GM18861 (cell line): Measurements from ENCODE around the gene RRM2.

Experiments
- ATAC-seq: cut with Tn5 transposase; IDR thresholded peaks from one replicate; pipeline ENCODE4 v1.9.1; 2021; ENCODE audit not compliant: unreplicated experiment

Gene RRM2

DNA sequence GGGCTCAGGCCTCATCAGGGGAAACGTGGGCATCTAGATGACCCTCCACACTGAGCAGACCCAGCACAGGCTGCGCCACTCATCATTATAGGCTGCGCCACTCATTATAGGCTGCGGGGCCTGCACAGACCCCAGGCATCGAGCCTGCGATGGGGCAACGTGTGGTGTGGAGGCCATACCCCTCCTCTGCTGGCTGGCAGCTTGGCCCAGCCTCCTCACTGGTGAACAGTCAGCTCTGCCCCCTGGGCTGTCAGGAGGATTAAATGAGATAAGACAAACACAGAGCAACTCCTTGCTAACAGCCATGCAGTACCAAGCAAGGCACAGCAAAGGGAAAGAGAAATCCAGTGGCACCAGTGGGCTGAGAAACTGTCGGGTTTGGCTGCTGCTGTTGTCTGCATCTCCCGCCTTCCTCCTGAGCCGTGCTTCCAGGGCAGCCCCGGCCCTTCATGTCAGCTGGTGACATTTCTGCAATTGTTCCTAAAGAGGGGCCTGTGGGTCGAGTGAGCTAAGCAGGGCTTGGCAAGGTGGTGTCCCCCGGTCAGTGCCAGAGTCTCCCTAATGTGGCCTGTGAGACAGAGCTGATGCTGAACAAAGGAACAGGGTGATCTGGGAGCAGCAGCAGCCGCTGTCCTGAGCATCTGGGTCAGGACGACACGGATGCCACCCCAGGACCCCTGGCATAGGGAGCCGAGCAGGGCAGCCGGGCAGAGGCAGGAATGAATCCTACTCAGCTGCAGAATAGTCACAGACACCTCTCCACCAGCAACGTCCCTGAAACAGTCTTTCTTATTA, 48.7 kb downstream of the RRM2 start:
- no peak for ATAC-seq

DNA sequence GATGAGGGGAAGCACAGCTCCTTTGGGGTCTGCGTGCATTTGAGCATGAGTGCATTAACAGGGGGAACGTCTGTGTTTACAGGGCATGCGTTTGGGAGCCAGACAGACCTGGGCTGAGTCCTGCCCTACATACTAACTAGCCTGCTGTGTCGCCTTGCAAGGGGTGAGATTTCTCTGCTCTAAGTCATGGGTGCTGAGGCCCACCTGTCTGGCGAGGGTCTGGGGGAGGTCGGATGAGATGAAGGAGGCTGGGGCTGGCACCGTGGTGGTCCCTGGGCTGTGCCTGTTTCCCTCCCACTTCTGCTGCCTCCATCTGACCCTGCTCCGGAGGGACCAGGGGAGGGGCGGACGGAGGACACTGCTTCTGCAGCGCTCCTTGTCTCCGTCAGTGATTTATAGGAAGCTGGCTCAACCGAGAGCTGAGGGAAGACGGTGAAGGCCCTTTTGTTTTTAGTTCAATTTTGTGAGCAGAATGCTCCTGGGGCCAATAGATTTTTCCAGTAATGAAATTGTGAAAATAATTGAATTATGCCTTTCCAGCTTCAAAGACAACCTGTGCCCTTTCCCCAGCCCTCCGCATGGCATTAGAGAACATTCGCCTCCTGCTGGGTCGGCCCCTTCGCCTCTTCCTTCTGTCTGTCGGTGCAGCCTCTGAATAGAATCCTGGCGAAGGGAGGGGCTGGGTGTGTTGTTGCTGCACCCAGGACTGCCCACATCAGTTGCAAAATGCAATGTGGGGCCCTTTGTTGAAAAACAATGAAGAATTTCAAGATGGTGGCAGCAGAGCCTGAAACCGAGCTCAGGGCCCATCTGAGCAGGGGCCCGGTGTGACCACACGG, 49.7 kb downstream of the RRM2 start:
- ATAC-seq = no peak

DNA sequence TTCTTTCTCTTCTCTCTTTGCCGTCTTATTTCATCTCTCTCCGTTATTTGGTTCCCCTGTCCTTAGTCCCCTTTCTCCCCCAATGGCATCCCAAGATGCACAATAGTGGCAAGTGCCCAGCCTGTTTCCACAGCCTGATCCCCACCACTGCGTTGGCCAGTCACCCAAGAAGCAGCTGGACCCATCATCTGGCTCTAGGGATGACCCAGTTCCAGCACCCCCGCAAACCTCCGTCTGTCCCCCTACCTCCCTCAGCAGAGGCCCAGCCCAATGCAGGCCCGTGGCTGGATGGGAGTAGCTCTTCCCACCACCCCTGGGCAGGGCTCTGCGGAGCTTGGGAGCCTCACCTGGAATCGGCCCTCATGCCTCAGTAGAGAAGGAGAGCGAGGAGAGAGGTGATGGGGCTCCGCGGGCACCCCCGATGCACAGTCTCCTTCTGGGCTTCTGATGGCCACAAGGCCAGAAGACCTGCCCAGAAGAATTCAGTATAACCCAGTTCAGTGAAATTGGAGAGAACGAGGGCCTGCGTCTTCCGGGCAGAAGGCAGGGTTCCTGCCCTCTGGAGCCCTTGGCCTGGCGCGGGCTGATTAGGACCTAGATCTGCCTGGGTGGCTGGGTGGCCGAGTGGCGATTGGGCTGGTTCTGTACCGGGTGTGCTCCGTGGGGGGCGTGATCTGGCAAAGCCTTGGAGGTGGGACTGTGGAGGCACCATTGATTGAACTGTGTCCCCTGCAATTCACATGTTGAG, 50.9 kb downstream of the RRM2 start:
- no peak for ATAC-seq

DNA sequence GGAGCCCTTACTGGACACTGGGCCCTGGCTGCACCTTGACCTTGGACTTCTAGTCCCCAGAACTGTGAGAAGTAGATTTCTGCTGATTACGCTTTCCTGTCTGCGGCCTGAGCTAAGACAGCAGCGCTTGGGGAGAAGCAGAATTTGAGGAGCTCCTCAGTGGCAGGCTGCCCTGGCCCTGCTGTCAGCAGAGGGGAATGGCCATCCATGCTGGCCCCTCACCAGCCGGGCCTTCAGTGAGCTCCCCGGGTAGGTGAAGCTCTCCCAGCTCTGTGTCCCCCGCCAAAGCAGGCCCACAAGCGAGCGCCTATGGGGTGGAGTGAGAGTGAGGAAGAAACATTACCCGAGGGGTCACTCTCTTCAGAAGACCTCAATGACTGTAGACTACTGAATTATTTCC, 51.6 kb downstream of the RRM2 start:
- ATAC-seq = no peak

DNA sequence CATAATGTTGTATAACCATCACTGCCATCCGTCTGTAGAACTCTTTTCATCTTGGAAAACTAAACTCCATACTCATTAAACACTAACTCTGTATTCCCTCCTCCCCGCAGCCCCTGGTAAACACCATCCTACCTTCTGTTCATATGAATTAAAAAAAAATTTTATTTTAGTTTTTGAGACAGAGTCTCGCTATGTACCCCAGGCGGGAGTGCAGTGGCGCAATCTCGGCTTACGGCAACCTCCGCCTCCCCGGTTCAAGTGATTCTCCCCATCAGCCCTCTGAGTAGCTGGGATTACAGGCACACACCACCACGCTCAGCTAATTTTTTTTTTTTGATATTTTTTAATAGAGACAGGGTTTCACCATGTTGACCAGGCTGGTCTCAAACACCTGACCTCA, 52.9 kb downstream of the RRM2 start:
- ATAC-seq = no peak

DNA sequence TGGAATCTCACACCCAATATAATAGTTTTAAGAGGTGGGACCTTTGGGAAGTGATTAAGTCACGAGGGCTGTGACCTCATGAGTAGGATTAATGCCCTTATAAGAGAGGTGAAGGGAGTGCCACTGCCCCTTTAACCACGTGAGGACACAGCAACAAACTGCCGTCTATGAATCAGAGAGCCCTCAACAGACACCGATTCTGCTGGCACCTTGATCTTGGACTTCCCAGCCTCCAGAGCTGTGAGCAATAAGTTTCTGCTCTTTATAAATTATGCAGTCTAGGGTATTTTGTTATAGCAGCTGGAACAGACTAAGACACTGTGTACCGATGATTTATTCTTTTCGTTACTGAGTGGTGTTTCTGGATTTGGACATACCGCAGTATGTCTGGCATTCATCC, 56.2 kb downstream of the RRM2 start:
- ATAC-seq = no peak

DNA sequence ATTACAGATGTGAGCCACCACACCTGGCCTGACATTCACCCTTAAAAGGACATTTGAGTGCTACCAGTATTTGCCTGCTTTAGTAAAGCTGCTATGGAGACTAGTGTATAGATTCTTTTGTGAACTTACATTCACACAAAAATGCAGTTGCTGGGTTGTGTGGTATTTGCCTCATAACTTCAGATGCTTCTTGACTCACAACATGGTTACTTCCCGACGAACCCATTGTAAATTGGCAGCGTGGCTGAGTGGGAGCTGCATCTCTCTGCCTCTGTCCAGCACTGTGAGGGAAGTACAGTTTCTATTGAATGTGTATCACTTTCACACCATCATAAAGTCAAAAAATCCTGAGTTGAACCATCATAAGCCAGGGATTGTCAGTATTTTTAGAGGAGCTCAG, 56.9 kb downstream of the RRM2 start:
- ATAC-seq = no peak

DNA sequence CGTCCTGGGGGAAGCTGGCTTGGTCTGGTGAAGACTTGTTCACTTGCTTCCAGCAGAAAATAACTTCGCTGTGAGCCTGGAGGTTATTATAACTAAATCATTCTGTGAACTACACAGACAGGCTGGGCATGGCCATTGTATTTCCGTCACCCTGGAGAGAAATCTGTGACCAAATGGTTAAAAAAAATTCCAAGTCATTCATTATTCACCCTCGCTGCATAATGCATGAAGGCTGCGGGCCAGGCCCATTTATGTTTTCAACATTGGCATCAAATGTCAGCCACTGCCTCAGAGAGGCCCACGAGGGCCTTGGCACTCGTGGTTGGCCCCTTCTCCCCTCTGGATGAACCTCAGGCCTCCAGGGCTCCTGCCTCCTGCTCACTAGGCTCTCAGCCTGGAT, 57.7 kb downstream of the RRM2 start:
- no peak for ATAC-seq
